Measurements from ENCODE around the gene ERLIN1. TPM values are rescaled to one million over a fixed set of nuclear protein-coding genes. Genes with fewer than 3 reads are reported as not detected.

The ERLIN1 gene
- 10 to 100 TPM; 26.9 to 27.7 TPM for total RNA-seq
- 11.8 TPM for polyA plus RNA-seq

DNA sequence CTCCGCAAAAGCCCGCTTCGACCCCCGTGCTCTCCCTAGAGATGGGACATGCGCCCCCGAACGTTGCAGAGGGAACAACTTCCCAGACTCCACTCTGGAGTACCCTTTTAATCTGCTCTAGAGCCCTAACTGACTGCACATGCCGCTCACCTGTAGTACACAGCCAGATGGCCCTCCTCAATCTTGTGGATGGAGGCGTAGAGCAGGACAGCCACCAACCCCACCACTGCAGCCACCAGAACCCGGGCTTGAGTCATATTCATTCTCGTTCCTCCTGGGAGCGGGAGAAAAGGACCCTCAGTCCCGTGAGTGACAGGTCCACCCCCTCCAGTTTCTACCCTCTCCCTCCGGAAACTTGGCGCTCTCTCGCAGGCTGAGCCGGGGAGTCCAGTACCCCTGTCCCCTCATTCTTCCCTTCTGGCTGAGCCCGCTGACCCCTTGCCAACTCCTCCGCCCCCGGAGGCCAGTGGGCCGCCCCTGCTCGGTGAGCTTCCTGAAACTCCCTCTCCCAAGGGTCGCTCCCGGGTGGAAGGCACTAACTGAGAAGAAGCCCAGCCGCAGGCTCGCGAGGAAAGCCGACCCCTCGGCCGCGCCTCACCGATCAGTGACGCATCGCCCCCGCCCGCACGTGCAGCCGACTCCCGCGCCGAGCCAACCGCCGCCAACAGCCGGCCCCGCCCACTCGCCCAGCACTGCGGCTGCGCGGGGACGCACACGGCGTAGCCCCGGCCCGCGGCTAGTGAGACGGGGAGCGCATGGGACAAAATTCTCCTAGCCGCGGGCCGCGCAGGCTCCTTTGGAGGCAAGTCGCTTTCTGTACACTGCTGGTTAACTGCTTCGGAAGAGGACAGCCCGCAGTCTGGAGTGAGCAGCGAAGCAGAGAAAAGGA, at the start of gene ERLIN1:
TSS of gene ERLIN1 (minus strand) at position 666 of the 889 bp plus-strand sequence. CDS start at position 263, 403 bp downstream.
- POLR2A ChIA-PET = interaction anchor here (1.0 kb wide), 1 partner anchor 18 kb away, joined by 5 read pairs; no protein-coding TSS in a partner anchor
- CTCF ChIA-PET = no interaction called here
- Histone ChIP-seq H3K27me3 (ENCODE audit: insufficient read depth, low read length, poor library complexity, severe bottlenecking) (no peaks in the 10 kb centered on the region), H3K27ac (ENCODE audit: low read depth, low read length) (peak within 1 kb of the TSS; percentile 80), H3K4me1 (ENCODE audit: insufficient read depth, low read length) (peaks cover 17% of the 10 kb centered on the region), H3K4me3 (ENCODE audit: low read length) (peak within 1 kb of the TSS; percentile 71), H3K36me3 (ENCODE audit: insufficient read depth, low read length) (peaks cover 6% of the 10 kb centered on the region), H3K9me3 (ENCODE audit: low read length) (no peaks in the 10 kb centered on the region)
- H3K27me3 Mint-ChIP-seq = no peaks in the 10 kb centered on the region
- peak; percentile 87 to 92 (median 90) for DNase-seq
- H3K9me3 Mint-ChIP-seq = no peaks in the 10 kb centered on the region
- H3K36me3 Mint-ChIP-seq = peaks cover 3 to 46% (median 14%) of the 10 kb centered on the region in 3 donors
- peaks cover 49 to 71% (median 71%) of the 10 kb centered on the region in 3 donors for H3K4me1 Mint-ChIP-seq
- peak within 1 kb of the TSS; percentile 94 to 99 (median 96) for H3K4me3 Mint-ChIP-seq
- peak within 1 kb of the TSS; percentile 90 to 99 (median 96) for H3K27ac Mint-ChIP-seq

DNA sequence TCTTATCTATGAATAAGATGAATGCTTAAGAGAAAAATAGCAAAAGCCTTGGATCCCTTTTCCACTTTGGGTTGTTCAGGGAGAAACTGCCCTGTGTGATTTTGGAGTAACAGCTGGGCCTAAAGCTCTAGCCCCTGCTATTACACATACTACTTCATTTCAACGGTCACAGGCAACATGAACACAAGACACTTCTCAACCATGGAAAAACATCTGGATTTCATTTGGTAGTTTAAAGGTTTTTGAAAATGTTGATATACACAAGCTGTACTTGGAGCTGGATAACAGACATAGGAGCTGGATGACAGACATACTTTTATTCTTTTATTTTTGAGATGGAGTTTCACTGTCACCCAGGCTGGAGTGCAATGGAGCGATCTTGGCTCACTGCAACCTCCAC, 46.3 kb upstream of the ERLIN1 start:
- Histone ChIP-seq H3K4me1 (ENCODE audit: insufficient read depth, low read length) (peaks cover 19% of the 10 kb centered on the region), H3K36me3 (ENCODE audit: insufficient read depth, low read length) (peaks cover 23% of the 10 kb centered on the region), H3K27me3 (ENCODE audit: insufficient read depth, low read length, poor library complexity, severe bottlenecking) (no peaks in the 10 kb centered on the region), H3K27ac (ENCODE audit: low read depth, low read length) (no peak overlapping the region), H3K4me3 (ENCODE audit: low read length) (no peak overlapping the region), H3K9me3 (ENCODE audit: low read length) (no peaks in the 10 kb centered on the region)
- Mint-ChIP-seq H3K9me3 (no peaks in the 10 kb centered on the region), H3K4me1 (peaks cover 25 to 30% (median 26%) of the 10 kb centered on the region in 3 donors), H3K27ac (peak overlapping the region in 1 of 8 donors; percentile 17), H3K36me3 (peaks cover 0 to 61% (median 5%) of the 10 kb centered on the region in 3 donors), H3K4me3 (peak overlapping the region in 2 of 7 donors; percentile 18 to 86), H3K27me3 (peaks cover 0 to 2% of the 10 kb centered on the region in 2 donors)
- CTCF ChIA-PET = no interaction called here
- DNase-seq = no peak
- POLR2A ChIA-PET = no interaction called here

- H3K27ac ChIP-seq (ENCODE audit: low read depth, low read length) = peak overlapping the region; percentile 87
- ChIA-PET CTCF (interaction anchor here (1.2 kb wide), 1 partner anchor 10 kb away, joined by 3 read pairs; no protein-coding TSS in a partner anchor), POLR2A (no interaction called here)
- DNase-seq = no peak
- Mint-ChIP-seq H3K4me1 (peaks cover 33 to 41% (median 35%) of the 10 kb centered on the region in 3 donors), H3K27ac (peak overlapping the region; percentile 60 to 97 (median 94)), H3K36me3 (peaks cover 0 to 56% (median 5%) of the 10 kb centered on the region in 3 donors), H3K9me3 (no peaks in the 10 kb centered on the region), H3K27me3 (peaks cover 0 to 2% of the 10 kb centered on the region in 2 donors), H3K4me3 (peak overlapping the region; percentile 86 to 95 (median 92))
- peaks cover 19% of the 10 kb centered on the region for H3K4me1 ChIP-seq (ENCODE audit: insufficient read depth, low read length)
- H3K4me3 ChIP-seq (ENCODE audit: low read length) = peak overlapping the region; percentile 97
- H3K27me3 ChIP-seq (ENCODE audit: insufficient read depth, low read length, poor library complexity, severe bottlenecking) = no peaks in the 10 kb centered on the region
- no peaks in the 10 kb centered on the region for H3K9me3 ChIP-seq (ENCODE audit: low read length)
- peaks cover 11% of the 10 kb centered on the region for H3K36me3 ChIP-seq (ENCODE audit: insufficient read depth, low read length)
Observed at GRCh38 chr10:100229819-100230422, 44.1 kb upstream of the ERLIN1 start.

DNA sequence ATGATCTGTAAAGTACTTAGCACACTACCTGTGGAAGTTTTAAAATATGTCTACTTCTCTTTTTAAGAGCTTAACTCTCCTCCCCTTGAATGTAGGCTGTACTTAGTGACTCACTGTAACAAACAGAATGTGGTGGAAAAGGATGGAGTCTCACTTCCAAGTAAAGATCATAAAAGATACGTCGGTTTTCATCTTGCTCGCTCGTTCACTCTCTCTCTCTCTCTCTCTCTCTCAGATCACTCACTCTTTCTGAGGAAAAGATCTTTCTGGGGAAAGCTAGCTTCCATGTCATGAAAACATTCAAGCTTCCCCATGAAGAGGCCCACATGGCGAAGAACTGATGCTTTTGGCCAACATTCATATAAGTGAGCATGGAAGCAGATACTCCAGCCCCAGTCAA, 38.0 kb upstream of the ERLIN1 start:
- Mint-ChIP-seq H3K4me1 (peaks cover 20 to 27% (median 25%) of the 10 kb centered on the region in 3 donors), H3K27ac (peak overlapping the region in 2 of 8 donors; percentile 15 to 18), H3K4me3 (no peak overlapping the region), H3K36me3 (peaks cover 0 to 70% (median 29%) of the 10 kb centered on the region in 3 donors), H3K9me3 (no peaks in the 10 kb centered on the region), H3K27me3 (peaks cover 0 to 1% of the 10 kb centered on the region in 2 donors)
- DNase-seq = no peak
- H3K9me3 ChIP-seq (ENCODE audit: low read length) = no peaks in the 10 kb centered on the region
- H3K27me3 ChIP-seq (ENCODE audit: insufficient read depth, low read length, poor library complexity, severe bottlenecking) = no peaks in the 10 kb centered on the region
- ChIA-PET POLR2A (no interaction called here), CTCF (no interaction called here)
- H3K27ac ChIP-seq (ENCODE audit: low read depth, low read length) = no peak overlapping the region
- peaks cover 35% of the 10 kb centered on the region for H3K36me3 ChIP-seq (ENCODE audit: insufficient read depth, low read length)
- peaks cover 11% of the 10 kb centered on the region for H3K4me1 ChIP-seq (ENCODE audit: insufficient read depth, low read length)
- no peak overlapping the region for H3K4me3 ChIP-seq (ENCODE audit: low read length)

DNA sequence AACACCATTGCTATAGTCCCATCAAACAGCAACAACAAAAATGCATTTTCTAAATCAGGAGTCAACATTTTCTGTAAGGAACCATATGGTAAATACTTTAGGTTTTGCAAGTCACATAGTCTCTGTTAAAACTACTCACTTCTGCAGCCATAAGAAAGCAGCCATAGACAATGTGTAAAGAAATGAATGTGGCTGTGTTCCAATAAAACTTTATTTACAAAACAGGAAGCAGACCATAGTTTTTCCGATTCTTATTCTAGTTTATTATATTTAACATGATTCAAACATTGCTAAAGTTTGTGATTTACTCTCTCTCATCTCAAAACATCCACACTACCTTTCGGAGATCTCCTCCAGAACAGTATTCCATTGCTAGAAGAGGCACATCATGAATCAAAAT, 36.7 kb upstream of the ERLIN1 start:
- no peaks in the 10 kb centered on the region for H3K9me3 Mint-ChIP-seq
- ChIA-PET CTCF (no interaction called here), POLR2A (no interaction called here)
- no peak for DNase-seq
- H3K4me3 ChIP-seq (ENCODE audit: low read length) = no peak overlapping the region
- H3K27me3 Mint-ChIP-seq = no peaks in the 10 kb centered on the region
- H3K36me3 Mint-ChIP-seq = peaks cover 0 to 77% (median 33%) of the 10 kb centered on the region in 3 donors
- no peaks in the 10 kb centered on the region for H3K4me1 ChIP-seq (ENCODE audit: insufficient read depth, low read length)
- no peak overlapping the region for H3K4me3 Mint-ChIP-seq
- H3K27me3 ChIP-seq (ENCODE audit: insufficient read depth, low read length, poor library complexity, severe bottlenecking) = no peaks in the 10 kb centered on the region
- H3K4me1 Mint-ChIP-seq = peaks cover 12 to 15% (median 15%) of the 10 kb centered on the region in 3 donors
- no peak overlapping the region for H3K27ac Mint-ChIP-seq
- H3K36me3 ChIP-seq (ENCODE audit: insufficient read depth, low read length) = peaks cover 40% of the 10 kb centered on the region
- H3K27ac ChIP-seq (ENCODE audit: low read depth, low read length) = no peak overlapping the region
- no peaks in the 10 kb centered on the region for H3K9me3 ChIP-seq (ENCODE audit: low read length)

DNA sequence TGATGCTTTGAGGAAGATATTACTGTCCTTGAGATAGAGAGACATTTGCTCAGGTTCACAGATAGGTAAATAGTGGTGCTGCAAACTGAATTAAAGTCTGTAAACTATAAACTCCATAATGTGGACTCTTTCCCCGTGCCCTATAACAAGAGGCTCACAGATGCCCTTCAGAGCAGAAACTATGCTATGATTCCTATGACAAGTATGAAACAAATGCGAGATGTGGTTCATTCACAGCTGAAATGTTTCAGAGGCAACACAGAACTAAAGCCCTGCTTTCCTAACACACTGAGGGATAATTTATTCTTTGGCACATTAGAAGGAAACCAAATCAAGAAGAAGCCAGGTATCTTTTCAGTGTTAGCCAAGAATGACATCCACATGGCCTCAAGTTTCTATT, 30.2 kb upstream of the ERLIN1 start:
- Histone ChIP-seq H3K4me1 (ENCODE audit: insufficient read depth, low read length) (no peaks in the 10 kb centered on the region), H3K27ac (ENCODE audit: low read depth, low read length) (no peak overlapping the region), H3K36me3 (ENCODE audit: insufficient read depth, low read length) (peaks cover 43% of the 10 kb centered on the region), H3K9me3 (ENCODE audit: low read length) (no peaks in the 10 kb centered on the region), H3K4me3 (ENCODE audit: low read length) (no peak overlapping the region), H3K27me3 (ENCODE audit: insufficient read depth, low read length, poor library complexity, severe bottlenecking) (no peaks in the 10 kb centered on the region)
- DNase-seq = no peak
- H3K9me3 Mint-ChIP-seq = no peaks in the 10 kb centered on the region
- H3K36me3 Mint-ChIP-seq = peaks cover 3 to 84% (median 46%) of the 10 kb centered on the region in 3 donors
- no peak overlapping the region for H3K4me3 Mint-ChIP-seq
- peak overlapping the region in 1 of 8 donors; percentile 55 for H3K27ac Mint-ChIP-seq
- ChIA-PET CTCF (interaction anchor here (1.1 kb wide), 1 partner anchor 10 kb away, joined by 3 read pairs; no protein-coding TSS in a partner anchor), POLR2A (no interaction called here)
- H3K27me3 Mint-ChIP-seq = no peaks in the 10 kb centered on the region
- H3K4me1 Mint-ChIP-seq = no peaks in the 10 kb centered on the region

GRCh38 chr10:100209303-100209702, 23.5 kb upstream of the ERLIN1 start:
- Mint-ChIP-seq H3K27me3 (no peaks in the 10 kb centered on the region), H3K4me3 (no peak overlapping the region), H3K4me1 (peaks cover 0 to 5% (median 2%) of the 10 kb centered on the region in 3 donors), H3K27ac (peak overlapping the region in 1 of 8 donors; percentile 85), H3K9me3 (no peaks in the 10 kb centered on the region), H3K36me3 (peaks cover 0 to 83% (median 23%) of the 10 kb centered on the region in 3 donors)
- H3K4me1 ChIP-seq (ENCODE audit: insufficient read depth, low read length) = no peaks in the 10 kb centered on the region
- H3K9me3 ChIP-seq (ENCODE audit: low read length) = no peaks in the 10 kb centered on the region
- no peak overlapping the region for H3K27ac ChIP-seq (ENCODE audit: low read depth, low read length)
- H3K4me3 ChIP-seq (ENCODE audit: low read length) = no peak overlapping the region
- H3K36me3 ChIP-seq (ENCODE audit: insufficient read depth, low read length) = peaks cover 16% of the 10 kb centered on the region
- POLR2A ChIA-PET = no interaction called here
- no peaks in the 10 kb centered on the region for H3K27me3 ChIP-seq (ENCODE audit: insufficient read depth, low read length, poor library complexity, severe bottlenecking)
- DNase-seq = no peak
- CTCF ChIA-PET = no interaction called here

- Mint-ChIP-seq H3K27me3 (no peaks in the 10 kb centered on the region), H3K27ac (no peak overlapping the region), H3K36me3 (peaks cover 0 to 84% (median 24%) of the 10 kb centered on the region in 3 donors), H3K9me3 (no peaks in the 10 kb centered on the region), H3K4me3 (no peak overlapping the region), H3K4me1 (peaks cover 0 to 11% (median 3%) of the 10 kb centered on the region in 3 donors)
- Histone ChIP-seq H3K27me3 (ENCODE audit: insufficient read depth, low read length, poor library complexity, severe bottlenecking) (no peaks in the 10 kb centered on the region), H3K4me3 (ENCODE audit: low read length) (no peak overlapping the region), H3K9me3 (ENCODE audit: low read length) (no peaks in the 10 kb centered on the region), H3K36me3 (ENCODE audit: insufficient read depth, low read length) (peaks cover 19% of the 10 kb centered on the region), H3K27ac (ENCODE audit: low read depth, low read length) (no peak overlapping the region), H3K4me1 (ENCODE audit: insufficient read depth, low read length) (no peaks in the 10 kb centered on the region)
- CTCF ChIA-PET = no interaction called here
- POLR2A ChIA-PET = no interaction called here
- no peak for DNase-seq
Observed at GRCh38 chr10:100208276-100208675, 22.4 kb upstream of the ERLIN1 start.

Measured in CD8-positive, alpha-beta memory T cell (primary cell).